Astrocyte (in vitro differentiated cells and primary cell): Measurements from ENCODE around the gene LRP1B. TPM values are rescaled to one million over a fixed set of nuclear protein-coding genes. Genes with fewer than 3 reads are reported as not detected.
A peak's percentile ranks its signal among the peaks of the same experiment; 100 is the strongest.

ENCODE experiments used
- DNase-seq: peaks from one replicate; pipeline ENCODE4 v3.0.0-alpha.2; 2010; ENCODE audit warnings: low read depth
- FAIRE-seq: peaks from 2 replicates; lab custom pipeline; 2011; peaks lifted over from hg19 to GRCh38; lab: Jason Lieb, UNC
- H2AFZ ChIP-seq: 2 replicates; pipeline ENCODE4 v1.6.0; 2012; ENCODE audit warnings: low read depth, low read length, inconsistent platforms
- H3K27ac ChIP-seq: 2 replicates; pipeline ENCODE4 v1.5.1; 2011; ENCODE audit warnings: low read depth, low read length, inconsistent platforms
- H3K27me3 ChIP-seq: 2 replicates; pipeline ENCODE4 v1.6.0; 2011; ENCODE audit warnings: low read length, inconsistent platforms; ENCODE audit not compliant: insufficient read depth
- H3K36me3 ChIP-seq: 2 replicates; pipeline ENCODE4 v1.5.1; 2011; ENCODE audit warnings: low read length, inconsistent platforms; ENCODE audit not compliant: insufficient read depth
- H3K4me1 ChIP-seq: 2 replicates; pipeline ENCODE4 v1.5.1; 2011; ENCODE audit warnings: low read length, inconsistent platforms; ENCODE audit not compliant: insufficient read depth
- H3K4me2 ChIP-seq: 2 replicates; pipeline ENCODE4 v1.6.0; 2012; ENCODE audit warnings: low read length, inconsistent platforms
- H3K4me3 ChIP-seq: 2 replicates; pipeline ENCODE4 v1.5.1; 2011; ENCODE audit warnings: low read depth, mild to moderate bottlenecking, low read length, inconsistent platforms; ENCODE audit not compliant: insufficient read depth
- H3K79me2 ChIP-seq: 2 replicates; pipeline ENCODE4 v1.6.0; 2012; ENCODE audit warnings: mild to moderate bottlenecking, low read length, inconsistent platforms; ENCODE audit not compliant: insufficient read depth
- H3K9ac ChIP-seq: 2 replicates; pipeline ENCODE4 v1.6.0; 2012; ENCODE audit warnings: mild to moderate bottlenecking, low read length, inconsistent platforms
- H3K9me3 ChIP-seq: 2 replicates; pipeline ENCODE4 v1.5.1; 2012; ENCODE audit warnings: low read depth, mild to moderate bottlenecking, low read length, inconsistent platforms; ENCODE audit not compliant: insufficient read depth
- H4K20me1 ChIP-seq: 2 replicates; pipeline ENCODE4 v1.6.0; 2012; ENCODE audit warnings: low read length, inconsistent platforms; ENCODE audit not compliant: insufficient read depth
- H3K27ac Mint-ChIP-seq: one replicate; pipeline ENCODE4 v1.8.0; 2021; ENCODE audit warnings: mild to moderate bottlenecking, mixed read lengths; ENCODE audit not compliant: unreplicated experiment
- H3K27me3 Mint-ChIP-seq: one replicate; pipeline ENCODE4 v1.8.0; 2021; ENCODE audit warnings: low read depth, mixed read lengths; ENCODE audit not compliant: unreplicated experiment
- H3K36me3 Mint-ChIP-seq: one replicate; pipeline ENCODE4 v1.8.0; 2021; ENCODE audit warnings: low read depth, mixed read lengths; ENCODE audit not compliant: unreplicated experiment
- H3K4me1 Mint-ChIP-seq: one replicate; pipeline ENCODE4 v1.8.0; 2021; ENCODE audit warnings: low read depth, mixed read lengths; ENCODE audit not compliant: unreplicated experiment
- H3K4me3 Mint-ChIP-seq: one replicate; pipeline ENCODE4 v1.8.0; 2021; ENCODE audit warnings: mild to moderate bottlenecking, moderate library complexity, mixed read lengths; ENCODE audit not compliant: unreplicated experiment
- H3K9me3 Mint-ChIP-seq: one replicate; pipeline ENCODE4 v1.8.0; 2021; ENCODE audit warnings: mild to moderate bottlenecking, mixed read lengths; ENCODE audit not compliant: unreplicated experiment
- EZH2 ChIP-seq: IDR thresholded peaks from 2 replicates; pipeline ENCODE4 v1.6.1; 2012; ENCODE audit warnings: mild to moderate bottlenecking, low read length, inconsistent platforms; ENCODE audit not compliant: insufficient read depth
- total RNA-seq: library from RNA; stranded (reverse); gene quantifications from 2 replicates; pipeline ENCODE4 v1.2.1, GENCODE V29; 2021
- TF ChIP-seq, protein P1 (sequence below): IDR thresholded peaks from 2 replicates; pipeline ENCODE4 v1.5.1; 2011; ENCODE audit warnings: low read depth, mild to moderate bottlenecking, inconsistent platforms, low read length, moderate library complexity; ENCODE audit not compliant: insufficient read depth

Gene LRP1B
- total RNA-seq, 1 donor from 2014 or later, result 1.5 TPM

- Mint-ChIP-seq H3K27ac (no peak overlapping the region), H3K4me1 (peaks cover 2% of the 10 kb centered on the region), H3K27me3 (no peaks in the 10 kb centered on the region), H3K4me3 (no peak overlapping the region), H3K36me3 (no peaks in the 10 kb centered on the region), H3K9me3 (no peaks in the 10 kb centered on the region)
- FAIRE-seq (no peak), DNase-seq (no peak)
- no peak for TF ChIP-seq EZH2
- TF ChIP-seq, protein P1, sequence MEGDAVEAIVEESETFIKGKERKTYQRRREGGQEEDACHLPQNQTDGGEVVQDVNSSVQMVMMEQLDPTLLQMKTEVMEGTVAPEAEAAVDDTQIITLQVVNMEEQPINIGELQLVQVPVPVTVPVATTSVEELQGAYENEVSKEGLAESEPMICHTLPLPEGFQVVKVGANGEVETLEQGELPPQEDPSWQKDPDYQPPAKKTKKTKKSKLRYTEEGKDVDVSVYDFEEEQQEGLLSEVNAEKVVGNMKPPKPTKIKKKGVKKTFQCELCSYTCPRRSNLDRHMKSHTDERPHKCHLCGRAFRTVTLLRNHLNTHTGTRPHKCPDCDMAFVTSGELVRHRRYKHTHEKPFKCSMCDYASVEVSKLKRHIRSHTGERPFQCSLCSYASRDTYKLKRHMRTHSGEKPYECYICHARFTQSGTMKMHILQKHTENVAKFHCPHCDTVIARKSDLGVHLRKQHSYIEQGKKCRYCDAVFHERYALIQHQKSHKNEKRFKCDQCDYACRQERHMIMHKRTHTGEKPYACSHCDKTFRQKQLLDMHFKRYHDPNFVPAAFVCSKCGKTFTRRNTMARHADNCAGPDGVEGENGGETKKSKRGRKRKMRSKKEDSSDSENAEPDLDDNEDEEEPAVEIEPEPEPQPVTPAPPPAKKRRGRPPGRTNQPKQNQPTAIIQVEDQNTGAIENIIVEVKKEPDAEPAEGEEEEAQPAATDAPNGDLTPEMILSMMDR, result no peak
- no peak overlapping the region for H3K9ac ChIP-seq
- H3K4me3 ChIP-seq, result no peak overlapping the region
- H2AFZ ChIP-seq, result no peak overlapping the region
- no peaks in the 10 kb centered on the region for H3K9me3 ChIP-seq
- H3K4me1 ChIP-seq, result no peaks in the 10 kb centered on the region
- H3K36me3 ChIP-seq, result no peaks in the 10 kb centered on the region
- no peaks in the 10 kb centered on the region for H3K79me2 ChIP-seq
- no peaks in the 10 kb centered on the region for H3K27me3 ChIP-seq
- no peaks in the 10 kb centered on the region for H4K20me1 ChIP-seq
- no peak overlapping the region for H3K27ac ChIP-seq
- no peak overlapping the region for H3K4me2 ChIP-seq
Measured at GRCh38 chr2:141959016-141959415, 171.8 kb downstream of the LRP1B start.

- no peaks in the 10 kb centered on the region for H3K36me3 Mint-ChIP-seq
- peaks cover 2% of the 10 kb centered on the region for H3K4me1 Mint-ChIP-seq
- Histone ChIP-seq H3K4me3 (no peak overlapping the region), H3K9ac (no peak overlapping the region), H3K79me2 (no peaks in the 10 kb centered on the region), H2AFZ (no peak overlapping the region), H3K27me3 (no peaks in the 10 kb centered on the region), H4K20me1 (no peaks in the 10 kb centered on the region), H3K4me1 (no peaks in the 10 kb centered on the region), H3K4me2 (no peak overlapping the region), H3K9me3 (no peaks in the 10 kb centered on the region), H3K27ac (no peak overlapping the region), H3K36me3 (no peaks in the 10 kb centered on the region)
- DNase-seq (peak; percentile 7), FAIRE-seq (no peak)
- H3K9me3 Mint-ChIP-seq, result no peaks in the 10 kb centered on the region
- no peak overlapping the region for H3K4me3 Mint-ChIP-seq
- no peak for TF ChIP-seq EZH2
- TF ChIP-seq, protein P1, result no peak
- H3K27me3 Mint-ChIP-seq, result no peaks in the 10 kb centered on the region
- H3K27ac Mint-ChIP-seq, result no peak overlapping the region
Measured at GRCh38 chr2:141957827-141958450, 172.9 kb downstream of the LRP1B start.

DNA sequence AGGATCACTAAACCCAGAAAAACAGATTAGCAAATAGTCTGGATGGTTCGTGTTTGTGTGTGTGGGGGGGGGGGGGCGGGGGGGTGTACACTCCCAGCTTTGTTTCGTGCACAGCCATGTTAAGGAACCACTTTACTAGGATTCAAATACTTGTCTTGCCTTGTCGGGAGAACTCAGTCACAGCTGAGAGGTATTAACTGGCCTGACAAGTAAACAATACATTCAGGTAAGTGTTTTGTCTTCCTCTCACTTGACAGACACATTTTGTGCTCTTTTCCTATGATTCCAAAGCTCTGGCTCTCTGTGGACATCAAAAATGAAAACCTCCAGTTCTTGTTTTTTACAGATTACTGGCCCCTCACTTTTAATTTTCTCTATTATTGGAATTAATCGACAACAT, 173.5 kb downstream of the LRP1B start:
- H3K27me3 Mint-ChIP-seq, result no peaks in the 10 kb centered on the region
- H3K4me1 Mint-ChIP-seq, result peaks cover 2% of the 10 kb centered on the region

More for the DNA sequence above, 173.5 kb downstream of the LRP1B start:
- no peak overlapping the region for H3K4me3 Mint-ChIP-seq
- Histone ChIP-seq H4K20me1 (no peaks in the 10 kb centered on the region), H3K9ac (no peak overlapping the region), H3K79me2 (no peaks in the 10 kb centered on the region), H3K4me3 (no peak overlapping the region), H3K4me1 (no peaks in the 10 kb centered on the region), H3K4me2 (no peak overlapping the region), H3K9me3 (no peaks in the 10 kb centered on the region), H3K36me3 (no peaks in the 10 kb centered on the region), H2AFZ (no peak overlapping the region), H3K27ac (no peak overlapping the region), H3K27me3 (no peaks in the 10 kb centered on the region)
- no peak overlapping the region for H3K27ac Mint-ChIP-seq
- H3K36me3 Mint-ChIP-seq, result no peaks in the 10 kb centered on the region
- DNase-seq (no peak), FAIRE-seq (no peak)
- H3K9me3 Mint-ChIP-seq, result no peaks in the 10 kb centered on the region
- TF ChIP-seq, protein P1, result no peak
- TF ChIP-seq EZH2, result no peak
